NK-92 (cell line): Measurements from ENCODE around the gene STAT1.

Source experiments
- DNase-seq: peaks from one replicate; lab custom pipeline; 2025; ENCODE audit not compliant: unreplicated experiment; lab: John Stamatoyannopoulos, UW

The STAT1 gene

DNA sequence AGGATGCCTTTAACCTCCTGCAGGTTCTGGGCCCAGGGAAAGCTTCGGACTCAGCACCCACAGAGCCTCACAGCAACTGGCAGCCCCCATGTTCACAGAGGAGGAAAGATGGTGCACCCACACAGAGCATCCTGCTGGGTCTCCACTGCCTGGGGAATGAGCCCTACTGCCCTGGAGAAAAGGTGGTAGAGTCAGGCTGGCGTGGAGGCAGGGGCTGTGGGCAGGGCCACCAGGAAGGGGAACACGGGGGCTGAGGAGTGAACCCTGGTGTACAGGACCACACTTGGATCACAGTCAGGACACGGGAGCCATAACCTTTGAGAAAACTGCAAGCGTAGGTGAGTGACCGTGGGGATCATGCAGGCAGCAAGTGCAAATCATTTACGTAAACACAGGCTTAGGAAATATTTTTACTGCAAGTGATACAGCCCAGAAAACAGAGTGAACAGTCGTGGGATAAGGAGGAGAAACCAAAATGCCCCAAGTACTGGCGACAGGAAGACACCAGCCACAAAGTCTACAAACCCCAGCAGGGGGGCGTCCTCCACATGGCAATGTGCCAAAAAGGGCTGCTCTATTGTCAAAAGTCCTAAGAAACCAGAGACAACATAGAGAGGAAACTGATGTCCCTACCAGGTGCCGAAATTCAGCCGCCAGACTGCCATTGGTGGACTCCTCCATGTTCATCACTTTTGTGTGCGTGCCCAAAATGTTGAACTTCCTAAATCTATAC, 27.6 kb downstream of the STAT1 start:
- no peak for DNase-seq

DNA sequence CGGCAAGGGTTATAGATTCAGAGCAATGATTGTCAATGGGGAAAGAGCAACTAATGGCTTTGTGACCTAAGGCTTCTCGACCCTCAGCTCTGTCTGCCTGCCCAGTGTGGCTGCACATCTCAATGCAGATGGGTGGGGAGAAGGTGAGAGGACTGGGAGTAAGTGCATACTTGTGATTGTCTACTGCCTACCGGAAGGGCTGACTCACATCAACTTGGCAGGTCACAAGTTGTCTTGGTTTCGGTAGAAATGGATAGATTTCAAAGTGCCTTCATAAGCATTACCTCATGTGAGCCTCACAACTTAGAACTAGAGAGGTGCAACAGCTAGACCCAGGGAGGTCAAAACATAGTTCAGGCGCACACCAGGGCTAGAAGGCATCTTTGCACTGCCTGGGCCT, 29.4 kb downstream of the STAT1 start:
- DNase-seq, result no peak

DNA sequence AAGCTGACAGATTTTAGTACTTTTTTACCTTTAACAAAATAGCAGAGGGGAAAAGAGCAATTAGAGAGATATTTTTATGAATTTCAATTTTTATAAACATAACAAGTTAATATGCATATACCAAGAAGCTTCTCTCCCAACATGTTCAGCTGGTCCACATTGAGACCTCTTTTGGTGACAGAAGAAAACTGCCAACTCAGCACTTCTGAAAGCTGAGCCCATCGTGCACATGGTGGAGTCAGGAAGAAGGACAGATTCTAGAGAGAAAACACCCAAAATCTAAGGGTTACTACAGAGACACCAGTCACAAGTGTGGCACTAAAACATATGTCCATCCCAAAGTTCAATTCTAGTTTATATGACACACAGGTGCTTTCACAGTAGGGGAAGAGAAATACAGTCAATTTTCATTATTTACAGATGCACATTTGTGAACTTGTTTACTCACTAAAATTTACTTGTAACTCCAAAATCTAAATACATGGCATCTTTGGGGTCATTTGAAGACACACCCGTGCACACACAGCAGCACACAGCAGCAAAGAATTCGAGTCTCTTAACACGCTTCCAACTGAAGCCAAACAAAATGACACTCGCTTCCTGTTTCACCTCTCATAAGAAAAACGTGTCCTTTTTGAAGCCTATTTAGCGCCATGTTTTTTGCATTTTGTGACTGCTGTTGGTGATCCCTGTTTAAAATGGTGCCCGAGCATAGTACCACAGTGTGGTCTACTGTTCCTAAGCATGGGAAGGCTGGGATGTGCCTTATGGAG, 31.5 kb downstream of the STAT1 start:
- DNase-seq, result no peak

DNA sequence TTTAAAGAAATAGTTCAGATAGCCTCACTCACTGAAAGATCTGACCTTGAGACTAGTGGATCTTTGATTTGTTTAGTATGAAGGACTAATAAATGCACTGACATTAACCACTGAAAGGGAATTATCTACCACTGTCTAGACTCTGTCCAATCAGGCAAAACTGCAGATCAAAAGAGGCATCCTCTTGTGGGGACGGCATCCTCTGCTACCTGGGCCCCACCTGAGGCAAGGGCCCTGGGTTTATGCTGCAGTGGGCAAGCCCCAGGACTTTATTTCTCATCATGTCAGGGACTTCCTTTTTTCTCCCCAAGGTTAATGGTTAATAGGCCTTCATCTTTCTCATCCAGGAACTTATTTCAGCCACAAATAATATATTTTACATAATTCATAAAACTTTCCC, 32.2 kb downstream of the STAT1 start:
- DNase-seq, result no peak

DNA sequence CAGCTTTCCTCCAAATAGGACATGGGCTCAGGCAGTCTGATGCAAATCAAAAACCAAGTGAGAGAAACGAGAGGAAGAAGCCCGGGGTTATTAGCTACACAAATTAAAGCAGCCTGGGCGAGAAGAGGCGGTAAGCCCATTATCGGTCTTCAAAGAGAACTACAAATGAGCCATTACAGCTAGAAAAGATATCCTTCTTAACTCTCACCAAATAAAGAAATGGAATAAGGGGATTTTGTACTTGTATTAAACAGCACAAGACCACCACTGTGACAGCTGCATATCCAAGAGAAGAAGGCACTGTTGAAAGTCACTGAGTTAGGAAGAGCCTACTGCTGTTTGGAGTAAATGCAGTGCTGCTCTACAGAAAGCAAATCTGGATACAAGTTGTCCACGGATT, 32.6 kb downstream of the STAT1 start:
- DNase-seq, result no peak

DNA sequence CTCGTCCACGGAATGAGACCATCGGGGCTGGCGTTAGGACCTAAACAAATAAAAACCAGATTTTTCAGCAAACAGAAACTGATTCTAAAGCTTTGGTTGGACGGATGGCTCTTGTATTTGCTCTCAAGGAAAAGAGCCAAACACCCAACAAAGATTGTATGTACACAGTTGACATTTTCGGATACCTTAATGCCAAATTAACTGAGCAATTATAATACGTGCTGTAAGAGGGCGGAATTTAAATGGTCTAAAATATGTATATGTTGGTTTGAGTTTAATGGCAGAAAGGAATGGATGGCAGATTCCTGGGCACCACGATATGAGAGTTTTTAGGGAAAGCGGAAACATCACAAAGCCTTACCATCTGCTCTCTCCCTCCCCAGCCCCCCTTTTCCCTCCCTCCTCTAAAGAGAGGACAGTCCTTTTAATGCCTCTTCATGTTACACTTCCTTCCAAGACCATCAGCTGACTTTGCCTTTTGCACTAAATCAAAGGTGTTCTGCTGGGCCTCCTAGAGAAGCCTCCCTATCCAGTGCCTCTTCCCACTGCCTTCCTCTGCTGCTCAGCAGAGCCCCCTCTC, 33.3 kb downstream of the STAT1 start:
- no peak for DNase-seq

DNA sequence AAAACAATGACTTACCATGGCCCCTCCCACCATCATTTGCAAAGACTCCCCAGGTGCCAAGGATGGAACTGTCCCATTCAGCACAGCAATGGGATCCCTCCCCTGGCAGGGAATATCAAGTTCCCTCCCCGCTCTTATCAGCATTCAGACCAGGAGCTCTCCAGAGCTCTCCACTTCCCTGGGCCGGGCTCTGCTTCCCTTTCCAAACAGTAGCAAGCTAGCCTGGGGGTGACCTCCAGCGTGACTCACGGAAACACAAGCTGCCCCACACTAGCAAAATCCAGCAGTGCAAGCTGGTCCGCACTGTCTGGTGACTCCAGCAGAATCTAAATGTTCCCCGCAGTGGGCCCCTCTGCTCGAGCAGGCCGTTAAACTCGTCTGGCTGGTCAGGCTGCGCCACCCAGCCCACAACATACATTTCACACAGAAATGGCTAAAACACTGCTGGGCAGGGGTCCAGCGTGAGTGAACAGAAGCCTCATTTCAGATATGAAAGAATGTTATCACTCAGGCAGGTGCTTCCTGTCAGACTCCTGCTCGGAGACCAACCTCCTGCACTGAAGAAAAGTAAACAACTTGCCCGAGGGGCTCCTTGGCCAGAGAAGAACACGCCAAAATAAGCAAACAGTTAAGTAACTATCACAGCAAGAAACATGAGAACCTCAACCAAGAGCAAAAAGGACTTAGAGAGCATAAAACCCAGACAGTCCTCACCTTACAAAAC, 33.9 kb downstream of the STAT1 start:
- no peak for DNase-seq

DNA sequence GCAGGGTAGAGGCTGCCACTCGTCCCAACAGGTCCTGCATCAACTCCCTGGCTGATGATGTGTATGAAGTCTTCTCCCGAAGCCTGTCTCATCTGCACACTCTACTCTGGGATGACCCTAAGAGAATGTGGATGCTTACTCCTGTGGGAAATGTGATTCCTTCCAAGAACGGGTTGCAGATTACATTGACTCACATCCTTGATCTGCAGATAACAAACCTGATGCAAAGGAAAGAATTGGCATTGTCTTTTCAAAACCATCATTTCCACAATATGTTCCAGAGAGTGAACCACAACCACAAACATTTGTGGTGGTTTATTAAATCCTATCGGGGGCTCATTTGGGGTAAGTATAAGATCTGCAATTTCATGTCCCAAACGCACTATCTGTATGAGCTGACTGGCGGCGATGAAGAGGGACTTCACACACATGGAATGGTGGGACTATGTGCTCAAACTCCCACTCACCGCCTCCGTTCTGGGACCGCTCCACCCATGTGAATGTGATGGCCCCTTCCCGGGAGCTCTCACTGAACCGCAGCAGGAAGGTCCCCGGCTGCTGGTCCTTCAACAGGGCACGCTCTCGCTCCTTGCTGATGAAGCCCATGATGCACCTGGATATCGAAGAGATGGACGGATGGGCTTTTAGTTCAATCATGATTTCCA, 35.5 kb downstream of the STAT1 start:
- no peak for DNase-seq

DNA sequence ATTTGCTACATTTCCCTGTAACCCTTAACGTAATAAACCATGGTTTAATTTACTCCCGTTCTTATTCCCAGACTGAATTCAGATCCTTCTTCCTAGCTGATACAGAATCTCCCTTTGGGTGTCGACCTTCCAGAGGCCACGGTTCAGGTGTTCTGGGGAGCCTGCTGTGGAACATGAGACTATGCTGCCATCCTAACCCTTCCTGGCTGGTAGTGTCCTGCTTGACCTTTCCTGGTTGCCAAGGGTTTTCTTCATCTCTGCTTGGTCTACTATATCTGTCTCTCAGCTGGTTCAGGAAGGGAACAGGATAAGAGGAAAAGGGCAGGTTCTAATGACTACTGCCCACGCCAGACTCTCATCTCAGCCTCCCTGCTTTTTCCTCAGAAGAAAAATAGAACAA, 36.5 kb downstream of the STAT1 start:
- DNase-seq, result no peak

DNA sequence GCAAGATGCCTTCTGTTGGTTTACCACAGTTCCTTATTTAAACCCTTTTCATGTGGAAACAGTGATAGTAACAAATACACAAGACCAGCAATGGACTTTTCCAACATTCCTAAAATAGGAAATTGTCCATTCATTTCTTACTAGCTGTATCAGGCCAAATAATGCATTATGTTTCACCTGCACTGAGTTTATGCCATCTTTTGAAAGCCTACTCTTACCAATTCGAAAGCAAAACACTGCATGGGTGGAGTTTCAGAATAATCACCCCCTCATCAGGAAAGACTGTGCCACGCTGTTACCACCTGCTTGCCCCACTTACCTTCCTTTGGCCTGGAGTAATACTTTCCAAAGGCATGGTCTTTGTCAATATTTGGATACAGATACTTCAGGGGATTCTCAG, 37.5 kb downstream of the STAT1 start:
- DNase-seq, result no peak

DNA sequence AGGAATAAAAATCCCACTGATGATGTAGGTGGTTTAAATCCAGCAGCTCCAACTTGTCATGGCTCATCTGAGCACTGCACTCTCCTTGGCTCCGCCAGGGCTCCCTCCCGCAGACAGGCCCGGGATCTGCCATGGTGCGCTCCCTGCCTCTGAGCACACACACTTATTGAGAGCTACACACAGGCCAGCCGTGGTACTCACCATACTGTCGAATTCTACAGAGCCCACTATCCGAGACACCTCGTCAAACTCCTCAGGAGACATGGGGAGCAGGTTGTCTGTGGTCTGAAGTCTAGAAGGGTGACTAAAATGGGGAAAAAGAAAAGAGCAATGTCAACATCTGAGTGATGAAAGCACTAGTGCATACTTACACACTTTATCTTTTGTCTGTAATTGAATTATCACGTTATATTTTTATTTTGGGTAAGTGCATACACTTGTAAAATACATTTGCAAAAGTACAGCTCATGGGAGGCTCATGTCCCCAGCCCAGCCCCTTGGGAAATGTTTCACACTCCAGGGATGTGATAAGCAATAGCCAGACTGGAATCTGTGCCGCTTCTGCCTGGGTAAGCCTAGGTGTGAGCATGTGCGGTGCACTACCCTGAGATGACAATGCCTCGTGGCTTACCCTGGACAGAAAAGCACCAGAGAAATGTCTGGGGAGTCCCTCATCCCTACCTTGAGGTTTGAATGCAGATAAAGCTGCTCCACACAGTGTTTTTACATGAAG, 39.2 kb downstream of the STAT1 start:
- DNase-seq, result no peak

DNA sequence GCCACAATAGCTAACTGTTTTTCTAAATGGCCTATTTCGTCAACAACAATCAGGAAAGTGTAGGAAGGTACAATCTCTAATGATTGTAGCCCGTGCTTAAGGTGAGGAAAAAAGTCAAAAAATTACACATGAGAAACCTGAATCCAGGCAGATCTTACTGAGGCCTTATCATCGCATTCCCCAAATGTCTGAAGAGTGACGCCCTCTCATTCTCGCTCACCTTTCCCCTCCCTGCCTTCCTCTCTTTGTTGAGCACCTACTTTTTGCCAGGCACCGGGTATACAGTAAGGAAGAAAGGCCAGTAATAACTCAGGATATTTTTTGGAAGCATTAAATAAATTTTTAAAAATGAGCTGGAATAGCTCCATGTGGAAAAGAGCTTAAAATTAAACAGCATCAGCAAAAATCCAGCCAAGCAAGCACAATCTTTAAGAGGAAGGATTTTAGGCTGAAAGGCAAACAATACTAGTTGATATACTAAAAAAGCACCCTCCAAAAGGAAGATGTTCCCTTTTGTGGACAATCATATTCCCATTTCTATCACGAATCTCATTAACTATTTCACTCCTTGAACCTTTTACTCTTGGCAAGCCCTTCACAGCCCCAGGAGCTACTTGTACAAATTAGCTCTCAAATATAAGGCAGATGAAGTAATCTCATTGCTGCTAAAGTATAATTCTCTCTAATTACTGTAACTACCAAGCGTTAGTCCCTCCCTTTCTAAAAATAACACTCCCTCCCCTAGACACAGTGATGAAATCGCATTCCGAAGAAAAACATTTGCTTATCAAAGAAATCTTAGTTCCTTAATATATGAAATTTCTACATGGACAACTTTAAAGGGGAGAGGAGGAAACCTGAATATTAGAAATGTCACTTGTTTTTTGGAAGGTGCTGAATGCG, 40.0 kb downstream of the STAT1 start:
- no peak for DNase-seq

DNA sequence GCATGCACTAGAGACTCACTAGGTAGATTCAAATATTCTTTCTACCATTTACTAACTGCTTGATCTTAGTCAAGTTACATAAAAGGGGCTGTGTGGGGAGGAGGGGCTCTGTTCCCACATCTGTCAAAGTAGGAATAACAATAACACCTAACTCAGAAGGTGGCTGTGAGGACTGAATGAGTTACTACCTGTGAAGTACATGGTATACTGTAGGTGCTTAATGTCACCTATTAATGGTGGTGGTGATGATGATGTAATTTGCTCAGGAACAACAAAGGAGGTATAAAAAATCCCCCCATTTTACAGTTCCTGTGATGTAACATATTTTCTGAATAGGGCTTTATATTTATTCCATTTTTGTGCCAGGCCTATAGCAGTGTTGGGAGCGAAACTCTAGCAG, 40.7 kb downstream of the STAT1 start:
- no peak for DNase-seq

DNA sequence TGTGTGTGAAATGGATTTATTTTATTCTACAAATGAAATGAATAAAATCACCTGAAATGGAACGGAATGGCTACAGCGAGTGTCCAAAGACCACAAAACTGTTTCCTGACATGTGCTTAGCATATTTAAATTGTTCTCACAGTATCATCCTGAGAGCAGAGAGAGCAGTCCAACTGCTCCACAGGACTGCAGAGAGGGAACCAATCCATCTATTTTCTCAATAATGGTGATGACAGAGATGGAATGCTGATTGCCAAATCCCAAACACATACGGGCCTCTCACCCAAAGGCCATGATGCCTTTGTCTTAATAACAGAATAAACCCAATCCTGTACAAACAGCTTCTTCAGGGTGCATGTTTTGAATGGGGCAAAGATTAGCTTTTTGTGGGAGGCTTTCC, 41.1 kb downstream of the STAT1 start:
- no peak for DNase-seq

DNA sequence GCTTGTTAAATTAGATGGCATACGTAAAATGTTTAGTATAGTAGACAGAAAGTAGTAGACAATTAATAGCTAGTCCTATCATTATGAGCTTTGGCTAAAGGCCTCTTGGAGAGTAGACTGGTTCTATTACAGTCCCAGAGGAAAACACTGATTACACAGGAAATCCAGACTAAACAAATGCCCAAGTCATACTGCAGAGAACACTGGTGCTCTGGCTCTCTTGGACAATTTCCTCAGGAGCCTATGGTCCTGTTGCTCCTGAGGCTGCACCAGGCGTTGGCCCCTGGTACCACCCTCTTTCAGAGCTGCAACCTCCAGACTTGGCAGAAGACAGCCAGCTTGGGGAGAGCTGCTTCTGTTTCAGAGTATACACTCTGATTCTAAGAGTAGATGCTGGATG, 41.8 kb downstream of the STAT1 start:
- DNase-seq, result no peak

DNA sequence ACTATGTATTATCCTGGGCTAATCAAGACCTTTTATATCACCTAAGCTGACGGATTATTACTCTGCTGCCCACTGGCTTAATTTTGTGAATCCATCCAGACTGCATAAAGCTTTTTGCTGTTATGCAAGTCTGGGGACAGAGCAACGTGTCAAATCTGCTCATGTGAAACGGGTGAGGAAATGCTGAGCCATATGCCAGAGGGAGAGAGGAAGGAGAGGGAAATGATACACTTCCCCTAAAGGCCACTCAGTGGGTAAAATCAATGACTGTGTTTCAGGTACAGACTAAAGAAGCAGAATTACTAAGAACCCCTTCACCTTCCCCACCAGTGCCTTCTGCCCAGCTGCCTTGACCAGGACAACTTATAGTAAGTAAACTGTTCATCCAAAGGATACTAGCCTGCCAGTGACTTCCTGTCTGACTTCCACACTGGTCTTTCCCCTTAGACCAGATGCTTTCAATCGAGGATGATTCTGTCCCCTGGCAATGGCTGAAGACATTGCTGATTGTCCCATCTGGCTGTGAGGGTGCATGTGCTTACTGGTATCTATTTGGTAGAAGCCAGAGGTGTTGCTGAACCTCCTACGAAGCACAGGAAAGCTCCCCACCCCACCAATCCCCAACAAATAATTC, 43.0 kb downstream of the STAT1 start:
- no peak for DNase-seq

DNA sequence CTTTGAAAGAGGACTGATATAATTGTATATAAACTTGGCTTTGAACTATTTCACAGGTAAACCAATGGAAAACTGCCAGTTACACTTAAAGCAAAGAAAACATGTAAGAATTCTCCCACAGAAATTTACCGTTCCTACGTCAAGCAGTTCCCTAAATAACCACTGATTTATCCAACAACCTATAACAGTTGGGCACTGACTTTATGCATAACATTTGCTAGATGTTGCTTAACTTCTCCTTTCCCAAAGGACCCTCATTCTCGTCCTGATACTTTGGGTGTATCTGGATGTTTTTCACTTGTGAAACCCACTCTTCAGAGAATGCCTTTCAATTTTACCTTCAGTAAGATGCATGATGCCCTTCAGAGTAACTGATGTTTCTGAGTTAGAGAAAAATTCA, 43.8 kb downstream of the STAT1 start:
- no peak for DNase-seq

DNA sequence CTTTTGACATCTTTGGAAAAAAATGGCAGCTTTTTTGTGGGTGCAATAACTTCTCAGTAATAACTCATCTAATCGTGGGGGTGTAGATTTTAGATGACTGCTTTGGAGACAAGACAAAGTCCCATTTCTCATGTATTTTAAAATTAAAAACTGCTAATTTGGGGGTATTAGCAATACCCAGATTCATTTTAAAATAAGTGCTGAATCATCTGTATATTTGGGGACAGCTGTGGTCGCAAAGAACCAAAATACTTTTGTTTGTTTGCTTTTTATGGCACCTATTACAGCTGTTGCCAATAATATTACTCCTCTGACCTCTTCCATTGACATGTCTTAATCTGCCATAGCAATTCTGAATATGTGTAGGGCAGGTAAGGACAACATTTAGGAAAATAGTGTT, 45.4 kb downstream of the STAT1 start:
- DNase-seq, result no peak

DNA sequence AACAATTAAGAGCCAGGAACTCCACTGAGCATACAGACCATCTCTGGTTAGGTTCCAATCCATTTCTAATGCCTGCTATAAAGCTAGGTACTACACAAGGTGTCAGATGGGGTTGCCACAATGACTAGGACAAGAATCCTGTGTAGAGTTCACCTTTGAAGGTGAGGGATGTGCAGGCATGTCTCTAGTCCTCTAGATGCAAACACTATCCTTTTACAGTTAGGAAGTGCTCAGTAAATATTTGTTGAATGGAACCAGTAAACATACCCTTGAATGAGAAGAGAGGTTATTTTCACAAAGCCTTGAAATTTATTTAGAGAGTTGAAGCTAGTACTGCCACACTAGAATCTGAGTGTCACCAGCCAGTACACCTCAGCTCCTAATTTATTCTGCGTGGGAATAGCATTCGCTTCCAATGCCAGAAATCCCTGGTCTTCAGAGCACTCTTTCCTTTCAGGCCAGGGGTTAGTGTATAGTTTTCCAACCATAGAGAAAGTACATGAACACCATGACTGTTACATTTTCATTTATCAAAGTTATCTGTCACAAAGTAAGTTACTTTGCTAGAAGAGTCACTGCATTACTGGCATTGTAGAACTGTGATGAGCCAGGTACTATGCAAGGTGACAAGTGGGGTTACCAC, 48.3 kb downstream of the STAT1 start:
- DNase-seq, result no peak
